K562 (cell line): ENCODE data around the gene PMF1. TPM values are rescaled to one million over a fixed set of nuclear protein-coding genes. Genes with fewer than 3 reads are reported as not detected.

Experiments
- AFF4 ChIP-seq: sonication (generic); formaldehyde crosslinking; IDR thresholded peaks from 2 replicates; pipeline ENCODE4 v1.8.0; 2023; ENCODE audit warnings: mild to moderate bottlenecking, missing genetic modification reagents
- CTBP1 ChIP-seq: fragments of 450-650 bp; IDR thresholded peaks from 2 replicates; pipeline ENCODE4 v1.6.1; 2016; ENCODE audit warnings: borderline replicate concordance
- CTCF ChIP-seq, 3 experiments: IDR thresholded peaks in 2 of 3; conservative IDR thresholded peaks in 1 of 3; 2 replicates each; pipeline ENCODE4 v1.5.1; 2011 to 2012; ENCODE audit warnings: low read length in 3 of 3, mild to moderate bottlenecking in 3 of 3, control low read depth in 2 of 3, improper control_type of control experiment in 1 of 3, inconsistent platforms in 1 of 3, low read depth in 1 of 3, mixed read lengths in 1 of 3, moderate library complexity in 1 of 3; ENCODE audit not compliant: insufficient read depth in 2 of 3
- GABPB1 ChIP-seq: sonication (generic); formaldehyde crosslinking; IDR thresholded peaks from 2 replicates; pipeline ENCODE4 v1.8.0; 2022; ENCODE audit warnings: mild to moderate bottlenecking, missing genetic modification reagents
- NFIC ChIP-seq: fragments of 450-650 bp; IDR thresholded peaks from 2 replicates; pipeline ENCODE4 v1.6.1; 2017; ENCODE audit warnings: mild to moderate bottlenecking, inconsistent platforms
- ZNF318 ChIP-seq, 2 experiments: fragments of 450-650 bp; IDR thresholded peaks; 2 replicates each; pipeline ENCODE4 v1.6.1; 2016; ENCODE audit warnings: mild to moderate bottlenecking in 2 of 2, borderline replicate concordance in 1 of 2, low read depth in 1 of 2, moderate library complexity in 1 of 2
- ZNF384 ChIP-seq: IDR thresholded peaks from 2 replicates; pipeline ENCODE4 v1.6.1; 2012; ENCODE audit warnings: low read depth, low read length, improper control_type of control experiment
- polyA plus RNA-seq, 8 experiments: library from polyadenylated mRNA; depleted of rRNA in 4 of 8; stranded (reverse) in 5 of 8; unstranded in 3 of 8; fragments of >200 nt; fragmentation: Nextera tagmentation in 2 of 8; fragmentation: Illumina TruSeq in 1 of 8; extraction: Ambion mirVana in 2 of 8; extraction: Trizol in 1 of 8; gene quantifications; 2 replicates each; pipeline versions ENCODE4 v1.2.1 to v1.2.3, GENCODE V29; 2011 to 2014; ENCODE audit warnings: inconsistent platforms in 1 of 8, missing spikeins in 1 of 8
- total RNA-seq, 7 experiments: library from RNA; depleted of rRNA in 6 of 7; stranded (reverse); fragments of >200 nt in 6 of 7; fragmentation: Illumina TruSeq in 2 of 7; extraction: Trizol in 2 of 7; gene quantifications; 2 replicates each; pipeline versions ENCODE4 v1.2.1 to v1.2.3, GENCODE V29; 2011 to 2021; ENCODE audit warnings: low replicate concordance in 1 of 7

Gene PMF1
- total and polyA plus RNA-seq, 9 of the 15 experiments (the other 6 are each of a cell fraction or from before 2014, with no cell fraction given) = 9.4 to 92.9 (median 71.0) TPM

GRCh38 chr1:156282479-156283222, 69.8 kb downstream of the PMF1 start, which contains the start of gene SMG5 (continued):
- TF ChIP-seq ZNF318 (IDR thresholded peaks at IDR 0.05; ENCODE audit: borderline replicate concordance in 1 of 2, low read depth in 1 of 2) (no peak), GABPB1 (CRISPR knock-in tag) (peak; percentile 91), NFIC (peak; percentile 70), CTCF (IDR thresholded peaks at IDR 0.05 in 2 of 3, conservative IDR thresholded peaks at IDR 0.05 in 1 of 3; ENCODE audit: insufficient read depth in 2 of 3, low read depth in 1 of 3, low read length in 3 of 3) (peak in 1 of 3 experiments; percentile 39; a peak in 2 of 6 replicates), CTBP1 (peak; percentile 54; the same call in 1 of the 2 replicates), ZNF384 (peak; percentile 81), AFF4 (peak; percentile 95)
